PFSK-1 (cell line): Measurements from ENCODE around the gene TFAM.

Source experiments
- FOXP2 ChIP-seq: optimal IDR thresholded peaks from 2 replicates; pipeline ENCODE3; 2011; ENCODE audit warnings: borderline replicate concordance, control low read depth, inconsistent platforms; ENCODE audit not compliant: insufficient read depth; ENCODE audit errors: extremely low read length, extremely low read depth
- POLR2AphosphoS5 ChIP-seq: IDR thresholded peaks from 2 replicates; pipeline ENCODE4 v1.6.1; 2012; ENCODE audit warnings: low read depth, mild to moderate bottlenecking, control low read depth, low read length, moderate library complexity
- REST ChIP-seq, 2 experiments: IDR thresholded peaks; 2 replicates each; pipeline versions ENCODE4 v1.6.1 to v1.8.0; 2011 to 2012; ENCODE audit warnings: low read depth in 2 of 2, low read length in 2 of 2, control low read depth in 1 of 2, inconsistent platforms in 1 of 2, mild to moderate bottlenecking in 1 of 2, moderate library complexity in 1 of 2; ENCODE audit not compliant: insufficient read depth in 1 of 2
- SIN3A ChIP-seq: IDR thresholded peaks from 2 replicates; pipeline ENCODE4 v1.6.1; 2012; ENCODE audit warnings: mild to moderate bottlenecking, low read length, moderate library complexity, borderline replicate concordance; ENCODE audit not compliant: insufficient read depth
- TAF1 ChIP-seq: IDR thresholded peaks from 2 replicates; pipeline ENCODE4 v1.6.1; 2012; ENCODE audit warnings: low read length, control low read depth, borderline replicate concordance; ENCODE audit not compliant: insufficient read depth

The TFAM gene

GRCh38 chr10:58436071-58436470 lies 50.9 kb downstream of the TFAM start:
- no peak for TF ChIP-seq SIN3A
- TF ChIP-seq POLR2AphosphoS5: no peak
- no peak for TF ChIP-seq TAF1
- no peak for TF ChIP-seq FOXP2
- TF ChIP-seq REST (IDR thresholded peaks at IDR 0.05; ENCODE audit: insufficient read depth in 1 of 2, low read depth in 2 of 2, low read length in 2 of 2): no peak

- TF ChIP-seq FOXP2: no peak
- TF ChIP-seq POLR2AphosphoS5: no peak
- no peak for TF ChIP-seq TAF1
- no peak for TF ChIP-seq REST (IDR thresholded peaks at IDR 0.05; ENCODE audit: insufficient read depth in 1 of 2, low read depth in 2 of 2, low read length in 2 of 2)
- TF ChIP-seq SIN3A: no peak
Measured at GRCh38 chr10:58438340-58438871, 53.2 kb downstream of the TFAM start.

GRCh38 chr10:58438986-58439385 lies 53.8 kb downstream of the TFAM start:
- no peak for TF ChIP-seq FOXP2
- no peak for TF ChIP-seq TAF1
- TF ChIP-seq SIN3A: no peak
- no peak for TF ChIP-seq POLR2AphosphoS5
- TF ChIP-seq REST (IDR thresholded peaks at IDR 0.05; ENCODE audit: insufficient read depth in 1 of 2, low read depth in 2 of 2, low read length in 2 of 2): no peak

- TF ChIP-seq SIN3A (no peak), FOXP2 (no peak), TAF1 (no peak), POLR2AphosphoS5 (no peak), REST (IDR thresholded peaks at IDR 0.05; ENCODE audit: insufficient read depth in 1 of 2, low read depth in 2 of 2, low read length in 2 of 2) (no peak)
Measured at GRCh38 chr10:58439632-58440364, 54.6 kb downstream of the TFAM start.

- TF ChIP-seq TAF1 (no peak), REST (IDR thresholded peaks at IDR 0.05; ENCODE audit: insufficient read depth in 1 of 2, low read depth in 2 of 2, low read length in 2 of 2) (no peak), FOXP2 (no peak), SIN3A (no peak), POLR2AphosphoS5 (no peak)
Measured at GRCh38 chr10:58440484-58440883, 55.3 kb downstream of the TFAM start.
